Measurements from ENCODE around the gene ATP11B.

GRCh38 chr3:182763896-182764295, 29.4 kb upstream of the ATP11B start:
- TF ChIP-seq CTCF (IDR thresholded peaks at IDR 0.05) (no peak), POLR2A (IDR thresholded peaks at IDR 0.05) (no peak)

Data from body of pancreas (tissue), 4 donors.